RWPE2 (cell line): ENCODE results near the gene ADAMTS4.

Source experiments
- ATAC-seq: fragments of 200-7000 bp; cut with Tn5 transposase; 3 replicates; pipeline ENCODE4 v1.9.1; 2021; ENCODE audit warnings: low read depth
- DNase-seq: peaks from one replicate; pipeline ENCODE4 v3.0.0-alpha.2; 2020; ENCODE audit warnings: low spot score
- H3K27ac ChIP-seq: fragments of 450-650 bp; 2 replicates; pipeline ENCODE4 v1.5.1; 2017; ENCODE audit warnings: mild to moderate bottlenecking; ENCODE audit not compliant: poor library complexity, severe bottlenecking
- H3K27me3 ChIP-seq: fragments of 250-450 bp; sonication (Bioruptor Pico); 2 replicates; pipeline ENCODE4 v1.5.1; 2021; ENCODE audit warnings: mild to moderate bottlenecking, moderate library complexity; ENCODE audit not compliant: insufficient read depth, poor library complexity, severe bottlenecking
- H3K36me3 ChIP-seq: fragments of 250-450 bp; sonication (Bioruptor Pico); 2 replicates; pipeline ENCODE4 v1.5.1; 2020; ENCODE audit warnings: low read depth, mild to moderate bottlenecking, moderate library complexity
- H3K4me1 ChIP-seq: fragments of 250-450 bp; sonication (Bioruptor Pico); 2 replicates; pipeline ENCODE4 v1.5.1; 2021; ENCODE audit warnings: mild to moderate bottlenecking, moderate library complexity; ENCODE audit not compliant: insufficient read depth, poor library complexity, severe bottlenecking
- H3K4me3 ChIP-seq: fragments of 250-450 bp; sonication (Bioruptor Pico); 2 replicates; pipeline ENCODE4 v1.5.1; 2021; ENCODE audit warnings: mild to moderate bottlenecking, moderate library complexity; ENCODE audit not compliant: severe bottlenecking
- H3K9me3 ChIP-seq: fragments of 250-450 bp; sonication (Bioruptor Pico); 2 replicates; pipeline ENCODE4 v1.5.1; 2021; ENCODE audit warnings: mild to moderate bottlenecking, moderate library complexity; ENCODE audit not compliant: severe bottlenecking
- TF ChIP-seq, protein P1 (sequence below): fragments of 450-650 bp; IDR thresholded peaks from one replicate; pipeline ENCODE4 v1.5.1; 2017; ENCODE audit warnings: mild to moderate bottlenecking, moderate library complexity; ENCODE audit not compliant: poor library complexity, severe bottlenecking

ADAMTS4 gene

DNA sequence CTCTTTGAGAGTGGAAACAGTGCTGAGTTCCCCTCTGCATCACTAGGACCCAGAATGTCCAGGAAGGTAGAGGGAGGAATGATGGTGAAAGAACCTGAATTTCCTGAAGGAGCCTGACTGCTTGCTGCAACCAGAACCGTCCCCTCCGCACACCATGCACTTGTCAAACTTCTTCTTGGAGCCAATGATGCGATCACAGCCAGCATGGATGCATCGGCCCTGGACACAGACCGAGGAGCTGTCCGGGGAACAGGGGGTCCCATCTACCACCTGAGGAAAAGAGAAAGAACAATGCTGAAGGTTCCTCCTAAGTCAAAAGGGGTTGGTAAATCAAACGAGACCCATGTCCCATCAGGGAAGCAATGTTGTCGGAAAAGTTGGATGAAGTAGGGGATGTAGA is 6.9 kb downstream of the ADAMTS4 start:
- no peak for DNase-seq

DNA sequence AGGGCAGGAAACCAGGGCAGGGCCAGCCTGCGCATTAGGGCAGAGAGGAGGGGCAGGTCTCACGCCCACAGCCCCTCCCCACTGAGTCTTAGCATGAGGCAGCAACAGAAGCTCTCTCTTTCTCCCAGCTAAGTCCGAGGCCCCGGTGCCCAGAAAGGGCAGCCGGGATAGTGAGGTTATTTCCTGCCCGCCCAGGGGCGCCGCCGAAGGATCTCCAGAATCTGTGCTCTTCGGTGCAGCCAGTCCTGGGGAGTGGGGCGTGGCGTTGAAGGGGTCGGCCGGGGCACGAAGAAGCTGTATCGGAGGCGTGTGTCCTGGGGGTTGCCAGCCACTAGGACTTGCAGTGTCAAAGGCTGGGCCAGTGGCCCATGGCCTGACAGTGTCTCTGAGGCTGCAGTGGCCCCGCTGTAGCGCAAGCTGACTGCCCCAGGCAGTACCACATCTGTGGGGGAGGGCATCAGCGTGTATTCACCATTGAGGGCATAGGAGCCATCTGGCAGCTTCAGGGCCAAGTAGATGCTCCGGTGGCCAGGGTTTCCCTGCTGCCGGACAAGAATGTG is 7.8 kb downstream of the ADAMTS4 start:
- Histone ChIP-seq H3K27me3 (no peaks in the 10 kb centered on the region), H3K36me3 (no peaks in the 10 kb centered on the region), H3K9me3 (no peaks in the 10 kb centered on the region), H3K4me1 (no peaks in the 10 kb centered on the region), H3K27ac (no peak overlapping the region), H3K4me3 (no peak overlapping the region)
- DNase-seq (no peak), ATAC-seq (no peak)
- TF ChIP-seq, protein P1, sequence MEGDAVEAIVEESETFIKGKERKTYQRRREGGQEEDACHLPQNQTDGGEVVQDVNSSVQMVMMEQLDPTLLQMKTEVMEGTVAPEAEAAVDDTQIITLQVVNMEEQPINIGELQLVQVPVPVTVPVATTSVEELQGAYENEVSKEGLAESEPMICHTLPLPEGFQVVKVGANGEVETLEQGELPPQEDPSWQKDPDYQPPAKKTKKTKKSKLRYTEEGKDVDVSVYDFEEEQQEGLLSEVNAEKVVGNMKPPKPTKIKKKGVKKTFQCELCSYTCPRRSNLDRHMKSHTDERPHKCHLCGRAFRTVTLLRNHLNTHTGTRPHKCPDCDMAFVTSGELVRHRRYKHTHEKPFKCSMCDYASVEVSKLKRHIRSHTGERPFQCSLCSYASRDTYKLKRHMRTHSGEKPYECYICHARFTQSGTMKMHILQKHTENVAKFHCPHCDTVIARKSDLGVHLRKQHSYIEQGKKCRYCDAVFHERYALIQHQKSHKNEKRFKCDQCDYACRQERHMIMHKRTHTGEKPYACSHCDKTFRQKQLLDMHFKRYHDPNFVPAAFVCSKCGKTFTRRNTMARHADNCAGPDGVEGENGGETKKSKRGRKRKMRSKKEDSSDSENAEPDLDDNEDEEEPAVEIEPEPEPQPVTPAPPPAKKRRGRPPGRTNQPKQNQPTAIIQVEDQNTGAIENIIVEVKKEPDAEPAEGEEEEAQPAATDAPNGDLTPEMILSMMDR: no peak

More for the DNA sequence above, 6.9 kb downstream of the ADAMTS4 start:
- no peaks in the 10 kb centered on the region for H3K9me3 ChIP-seq
- no peaks in the 10 kb centered on the region for H3K27me3 ChIP-seq
- ATAC-seq: no peak
- TF ChIP-seq, protein P1: no peak
- no peak overlapping the region for H3K27ac ChIP-seq
- no peaks in the 10 kb centered on the region for H3K36me3 ChIP-seq
- H3K4me3 ChIP-seq: no peak overlapping the region
- H3K4me1 ChIP-seq: no peaks in the 10 kb centered on the region

GRCh38 chr1:161189036-161189435 is 9.8 kb downstream of the ADAMTS4 start:
- H3K36me3 ChIP-seq: no peaks in the 10 kb centered on the region
- DNase-seq: no peak
- TF ChIP-seq, protein P1: no peak
- H3K4me3 ChIP-seq: no peak overlapping the region
- H3K9me3 ChIP-seq: no peaks in the 10 kb centered on the region
- H3K4me1 ChIP-seq: no peaks in the 10 kb centered on the region
- H3K27ac ChIP-seq: no peak overlapping the region
- H3K27me3 ChIP-seq: no peaks in the 10 kb centered on the region
- no peak for ATAC-seq

DNA sequence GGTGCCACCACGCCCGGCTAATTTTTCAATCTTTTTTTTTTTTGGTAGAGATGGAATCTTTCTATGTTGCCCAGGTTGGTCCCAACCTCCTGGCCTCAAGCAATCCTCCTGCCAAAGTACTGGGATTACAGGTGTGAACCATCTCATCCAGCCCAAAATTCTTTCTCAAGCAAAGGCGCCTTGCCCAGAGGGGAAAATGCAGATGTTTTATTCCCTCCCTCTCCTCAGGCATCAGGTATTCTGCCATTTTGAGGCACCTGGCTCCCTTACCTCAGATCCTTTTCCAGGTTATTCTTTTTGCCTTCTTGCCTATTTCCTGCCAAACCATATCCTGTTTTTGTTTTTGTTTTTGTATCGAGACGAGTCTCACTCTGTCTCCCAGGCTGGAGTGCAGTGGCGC is 10.5 kb downstream of the ADAMTS4 start:
- DNase-seq (no peak), ATAC-seq (no peak)
- Histone ChIP-seq H3K27ac (no peak overlapping the region), H3K9me3 (no peaks in the 10 kb centered on the region), H3K4me3 (no peak overlapping the region), H3K27me3 (no peaks in the 10 kb centered on the region), H3K36me3 (no peaks in the 10 kb centered on the region), H3K4me1 (no peaks in the 10 kb centered on the region)
- TF ChIP-seq, protein P1: no peak

- H3K36me3 ChIP-seq: no peaks in the 10 kb centered on the region
- no peaks in the 10 kb centered on the region for H3K9me3 ChIP-seq
- DNase-seq: no peak
- H3K27me3 ChIP-seq: no peaks in the 10 kb centered on the region
- ATAC-seq: no peak
- no peak overlapping the region for H3K27ac ChIP-seq
- TF ChIP-seq, protein P1: no peak
- peaks cover 7% of the 10 kb centered on the region for H3K4me1 ChIP-seq
- no peak overlapping the region for H3K4me3 ChIP-seq
These were observed 11.5 kb downstream of the ADAMTS4 start for GRCh38 chr1:161187311-161187710.
